HCT116 (cell line): Measurements from ENCODE around the gene ZMYM4. TPM values are rescaled to one million over a fixed set of nuclear protein-coding genes. Genes with fewer than 3 reads are reported as not detected.

ENCODE experiments used
- ATAC-seq: fragments of 200-7000 bp; cut with Tn5 transposase; 2 replicates; pipeline ENCODE4 v1.9.1; 2020; ENCODE audit warnings: mild to moderate bottlenecking, moderate library complexity
- BruUV-seq: library from RNA; stranded (reverse); fragments of 400-500 nt; replicated peaks from 2 replicates; lab custom pipeline; 2021; lab: Mats Ljungman, UMichigan
- CTCF ChIA-PET: fragments of 300-600 bp; sonication (Branson Sonifier 250); formaldehyde crosslinking; loops from one replicate; lab custom pipeline; 2021; ENCODE audit warnings: antibody characterized with exemption; lab: Charles Lee
- POLR2A ChIA-PET: fragments of 300-600, 350-600 bp; sonication (Branson Sonifier 250); formaldehyde crosslinking; loops from one replicate; lab custom pipeline; 2021; ENCODE audit warnings: antibody characterized with exemption; lab: Charles Lee
- RAD21 ChIA-PET, 2 experiments: fragments of 300-600 bp; sonication (Branson Sonifier 250); formaldehyde crosslinking; loops; one replicate each; lab custom pipeline; 2023; ENCODE audit warnings: low total read pairs in 2 of 2; ENCODE audit not compliant: uncharacterized antibody in 2 of 2, unreplicated experiment in 2 of 2, low non-redundant PET in 1 of 2; lab: Charles Lee
- DNase-seq: peaks from one replicate; pipeline ENCODE4 v3.0.0-alpha.2; 2010; ENCODE audit warnings: low read depth, low spot score
- H2AFZ ChIP-seq: fragments of 200-600 bp; shearing (Covaris generic), sonication (generic); 2 replicates; pipeline ENCODE4 v1.6.1; 2017; ENCODE audit warnings: low read depth, mixed run types, mixed read lengths, antibody characterized with exemption, low read length; ENCODE audit not compliant: poor library complexity, severe bottlenecking
- H3K27ac ChIP-seq: 2 replicates; pipeline ENCODE4 v1.5.1; 2012; ENCODE audit warnings: low read depth, low read length
- H3K27me3 ChIP-seq: fragments of 200-600 bp; sonication (generic); 2 replicates; pipeline ENCODE4 v1.6.1; 2016; ENCODE audit warnings: mixed run types, low read length, mixed read lengths; ENCODE audit not compliant: insufficient read depth
- H3K36me3 ChIP-seq, 2 experiments: fragments of 200-500 bp in 1 of 2; fragments of 200-600 bp in 1 of 2; sonication (Bioruptor generic) in 1 of 2; sonication (generic) in 1 of 2; 2 replicates each; pipeline versions ENCODE4 v1.5.1 to v1.6.1; 2014 to 2016; ENCODE audit warnings: low read length in 2 of 2, inconsistent platforms in 1 of 2, mixed read lengths in 1 of 2, mixed run types in 1 of 2; ENCODE audit not compliant: insufficient read depth in 2 of 2, control insufficient read depth in 1 of 2
- H3K4me1 ChIP-seq, 2 experiments: fragments of 200-600 bp in 1 of 2; sonication (generic) in 1 of 2; 2 replicates each; pipeline versions ENCODE4 v1.5.1 to v1.6.1; 2012 to 2017; ENCODE audit warnings: low read length in 2 of 2, inconsistent platforms in 1 of 2, mild to moderate bottlenecking in 1 of 2, mixed read lengths in 1 of 2, mixed run types in 1 of 2, moderate library complexity in 1 of 2; ENCODE audit not compliant: insufficient read depth in 2 of 2, control insufficient read depth in 1 of 2
- H3K4me2 ChIP-seq: fragments of 200-600 bp; sonication (generic); 2 replicates; pipeline ENCODE4 v1.6.1; 2017; ENCODE audit warnings: mixed run types, low read length, mixed read lengths
- H3K4me3 ChIP-seq, 2 experiments: fragments of 200-600 bp in 1 of 2; sonication (generic) in 1 of 2; replicated peaks in 1 of 2; 2 replicates each; pipeline ENCODE4 v1.5.1; 2011 to 2016; ENCODE audit warnings: low read length in 2 of 2, control low read depth in 1 of 2, low read depth in 1 of 2, mild to moderate bottlenecking in 1 of 2, mixed read lengths in 1 of 2, mixed run types in 1 of 2
- H3K79me2 ChIP-seq: fragments of 200-600 bp; sonication (generic); 2 replicates; pipeline ENCODE4 v1.6.1; 2017; ENCODE audit warnings: mild to moderate bottlenecking, mixed run types, low read length, moderate library complexity, mixed read lengths; ENCODE audit not compliant: insufficient read depth
- H3K9ac ChIP-seq: fragments of 200-600 bp; sonication (generic); 2 replicates; pipeline ENCODE4 v1.6.1; 2016; ENCODE audit warnings: low read length, mixed read lengths
- H3K9me2 ChIP-seq: fragments of 200-600 bp; sonication (generic), shearing (Covaris generic); 2 replicates; pipeline ENCODE4 v1.6.1; 2017; ENCODE audit warnings: mixed run types, mild to moderate bottlenecking, moderate library complexity; ENCODE audit not compliant: insufficient read depth
- H3K9me3 ChIP-seq, 2 experiments: fragments of 200-500 bp in 1 of 2; fragments of 200-600 bp in 1 of 2; sonication (Bioruptor generic) in 1 of 2; sonication (generic) in 1 of 2; 2 replicates each; pipeline ENCODE4 v1.6.1; 2014 to 2017; ENCODE audit warnings: low read length in 2 of 2, mixed read lengths in 2 of 2, inconsistent platforms in 1 of 2, low read depth in 1 of 2, mild to moderate bottlenecking in 1 of 2, mixed run types in 1 of 2, moderate library complexity in 1 of 2; ENCODE audit not compliant: control insufficient read depth in 1 of 2, insufficient read depth in 1 of 2
- H4K20me1 ChIP-seq: fragments of 200-600 bp; sonication (generic), shearing (Covaris generic); 2 replicates; pipeline ENCODE4 v1.6.1; 2017; ENCODE audit warnings: mixed run types, mild to moderate bottlenecking, moderate library complexity; ENCODE audit not compliant: insufficient read depth
- CBX3 ChIP-seq: IDR thresholded peaks from 2 replicates; pipeline ENCODE4 v1.6.1; 2012; ENCODE audit warnings: low read depth
- ELF1 ChIP-seq: IDR thresholded peaks from 2 replicates; pipeline ENCODE4 v1.6.1; 2012; ENCODE audit warnings: low read depth, borderline replicate concordance
- EZH2phosphoT487 ChIP-seq: fragments of 200-600 bp; IDR thresholded peaks from 2 replicates; pipeline ENCODE4 v1.6.1; 2018; ENCODE audit warnings: antibody characterized with exemption, borderline replicate concordance
- FOSL1 ChIP-seq: IDR thresholded peaks from 2 replicates; pipeline ENCODE4 v1.6.1; 2012; ENCODE audit warnings: low read depth
- JUND ChIP-seq: IDR thresholded peaks from 2 replicates; pipeline ENCODE4 v1.6.1; 2012
- POLR2A ChIP-seq: IDR thresholded peaks from 2 replicates; pipeline ENCODE4 v1.7.0; 2011; ENCODE audit warnings: borderline replicate concordance; ENCODE audit not compliant: insufficient read depth, insufficient read length; ENCODE audit errors: extremely low read depth
- POLR2AphosphoS5 ChIP-seq: IDR thresholded peaks from 2 replicates; pipeline ENCODE4 v1.6.1; 2011; ENCODE audit warnings: mild to moderate bottlenecking, low read depth, low read length, moderate library complexity
- RAD21 ChIP-seq: IDR thresholded peaks from 2 replicates; pipeline ENCODE4 v1.6.1; 2012; ENCODE audit warnings: low read depth, mild to moderate bottlenecking
- SIN3A ChIP-seq: IDR thresholded peaks from 2 replicates; pipeline ENCODE4 v1.6.1; 2012; ENCODE audit warnings: low read depth
- SRF ChIP-seq: IDR thresholded peaks from 2 replicates; pipeline ENCODE4 v1.6.1; 2012; ENCODE audit warnings: low read depth
- TCF7L2 ChIP-seq: IDR thresholded peaks from 2 replicates; pipeline ENCODE4 v1.7.0; 2011; ENCODE audit warnings: borderline replicate concordance, inconsistent platforms; ENCODE audit not compliant: insufficient read depth, insufficient read length; ENCODE audit errors: extremely low read depth
- ZBTB33 ChIP-seq: IDR thresholded peaks from 2 replicates; pipeline ENCODE4 v1.6.1; 2011; ENCODE audit warnings: mild to moderate bottlenecking, low read length, moderate library complexity; ENCODE audit not compliant: insufficient replicate concordance; ENCODE audit errors: extremely low read depth
- ZNF274 ChIP-seq: fragments of 200-500 bp; sonication (Bioruptor generic); IDR thresholded peaks from 2 replicates; pipeline ENCODE4 v1.6.1; 2014; ENCODE audit warnings: mild to moderate bottlenecking, low read depth, low read length, inconsistent platforms
- intact Hi-C: fragments of 100-400 bp; cut with micrococcal nuclease; formaldehyde crosslinking; loops from 2 replicates; pipeline ENCODE4 v1.10.0; 2022
- total RNA-seq: library from RNA; stranded (reverse); gene quantifications from one replicate; pipeline ENCODE4 v1.2.1, GENCODE V29; 2021; ENCODE audit not compliant: unreplicated experiment
- TF ChIP-seq, protein P1 (sequence below): IDR thresholded peaks from 2 replicates; pipeline ENCODE4 v1.6.1; 2012
- TF ChIP-seq, protein P2 (sequence below): IDR thresholded peaks from 2 replicates; pipeline ENCODE4 v1.6.1; 2012

Gene ZMYM4
- total RNA-seq, 1 experiment from 2014 or later, result 58.0 TPM

GRCh38 chr1:35361638-35362037, 93.1 kb downstream of the ZMYM4 start:
- H3K36me3 ChIP-seq, result 0 out of 4 replicates have a peak, but pooled peaks cover 0 to 3% of the 10 kb centered on the region in 2 experiments
- TF ChIP-seq CBX3, result no peak
- no peak for TF ChIP-seq ELF1
- no peak for TF ChIP-seq ZBTB33
- TF ChIP-seq ZNF274, result no peak
- no peak for TF ChIP-seq POLR2A
- TF ChIP-seq, protein P1, sequence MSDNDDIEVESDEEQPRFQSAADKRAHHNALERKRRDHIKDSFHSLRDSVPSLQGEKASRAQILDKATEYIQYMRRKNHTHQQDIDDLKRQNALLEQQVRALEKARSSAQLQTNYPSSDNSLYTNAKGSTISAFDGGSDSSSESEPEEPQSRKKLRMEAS, result no peak
- no peak for TF ChIP-seq SIN3A
- no peak for TF ChIP-seq JUND
- TF ChIP-seq EZH2phosphoT487, result no peak
- no peak for TF ChIP-seq RAD21
- TF ChIP-seq FOSL1, result no peak
- TF ChIP-seq SRF, result no peak
- TF ChIP-seq, protein P2, sequence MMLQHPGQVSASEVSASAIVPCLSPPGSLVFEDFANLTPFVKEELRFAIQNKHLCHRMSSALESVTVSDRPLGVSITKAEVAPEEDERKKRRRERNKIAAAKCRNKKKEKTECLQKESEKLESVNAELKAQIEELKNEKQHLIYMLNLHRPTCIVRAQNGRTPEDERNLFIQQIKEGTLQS, result no peak
- TF ChIP-seq POLR2AphosphoS5, result no peak
- no peak for TF ChIP-seq TCF7L2
- no peak overlapping the region for H3K4me3 ChIP-seq
- no TSS peak for BruUV-seq
- DNase-seq (no peak), ATAC-seq (no peak)
- no peaks in the 10 kb centered on the region for H4K20me1 ChIP-seq
- no peaks in the 10 kb centered on the region for H3K27me3 ChIP-seq
- no peak overlapping the region for H2AFZ ChIP-seq
- H3K9me2 ChIP-seq, result no peaks in the 10 kb centered on the region
- CTCF ChIA-PET, result no interaction called here
- H3K79me2 ChIP-seq, result peaks cover 5% of the 10 kb centered on the region
- intact Hi-C loops, result no loop called here
- H3K9me3 ChIP-seq, result no peaks in the 10 kb centered on the region
- no peak overlapping the region for H3K27ac ChIP-seq
- POLR2A ChIA-PET, result no interaction called here
- RAD21 ChIA-PET, result no interaction called here
- H3K4me2 ChIP-seq, result no peak overlapping the region
- no peak overlapping the region for H3K9ac ChIP-seq
- no peaks in the 10 kb centered on the region for H3K4me1 ChIP-seq
